Activated naive CD4-positive, alpha-beta T cell treated with anti-CD3 and anti-CD28 coated beads, Interleukin-2, amount 50 U/mL, for 16 hours (primary cell): ENCODE measurements around the gene FOLR1.

Experiments
- DNase-seq: peaks from one replicate; pipeline ENCODE4 v3.0.0-alpha.2; 2020

Gene FOLR1

DNA sequence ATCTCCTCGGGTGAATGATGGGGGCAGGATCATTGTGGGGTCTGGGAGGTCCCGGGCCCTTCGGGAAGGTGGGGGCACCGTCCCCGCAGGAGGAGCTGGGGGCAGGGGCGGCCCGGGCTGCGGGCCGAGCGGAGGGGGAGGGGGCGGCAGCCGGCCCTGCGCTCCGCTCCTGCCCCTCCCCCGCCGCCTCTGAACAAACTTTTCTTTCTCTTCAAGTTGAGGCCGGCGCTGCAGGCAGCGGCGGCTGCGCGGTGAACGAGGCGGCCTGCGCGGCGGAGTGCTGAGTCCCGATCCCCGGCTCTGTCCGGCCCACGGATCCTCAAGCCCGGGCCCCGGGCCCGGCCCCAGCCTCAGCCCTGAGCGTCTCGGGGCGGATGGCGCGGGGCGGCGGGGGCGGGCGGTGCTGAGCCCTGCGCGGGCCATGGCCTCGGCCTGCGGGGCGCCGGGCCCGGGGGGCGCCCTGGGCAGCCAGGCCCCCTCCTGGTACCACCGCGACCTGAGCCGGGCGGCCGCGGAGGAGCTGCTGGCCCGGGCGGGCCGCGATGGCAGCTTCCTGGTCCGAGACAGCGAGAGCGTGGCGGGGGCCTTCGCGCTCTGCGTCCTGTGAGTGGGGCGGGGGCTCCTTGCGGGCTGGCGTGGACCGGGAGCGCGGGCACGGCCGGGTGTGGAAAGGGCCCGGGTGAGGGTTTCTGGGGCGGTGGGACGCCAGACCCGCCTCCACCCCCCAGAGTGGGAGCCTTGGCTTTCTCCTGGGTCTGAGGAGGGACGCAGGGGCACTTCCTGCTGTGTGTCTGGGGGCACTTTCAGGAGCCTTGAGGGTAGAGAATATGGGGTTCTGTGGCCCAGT lies 32.8 kb downstream of the FOLR1 start, which contains the start of gene INPPL1:
TSS of gene INPPL1 (plus strand) at position 204 of the 847 bp plus-strand sequence. CDS start at position 422, 218 bp downstream.
- DNase-seq, result peak; percentile 58

DNA sequence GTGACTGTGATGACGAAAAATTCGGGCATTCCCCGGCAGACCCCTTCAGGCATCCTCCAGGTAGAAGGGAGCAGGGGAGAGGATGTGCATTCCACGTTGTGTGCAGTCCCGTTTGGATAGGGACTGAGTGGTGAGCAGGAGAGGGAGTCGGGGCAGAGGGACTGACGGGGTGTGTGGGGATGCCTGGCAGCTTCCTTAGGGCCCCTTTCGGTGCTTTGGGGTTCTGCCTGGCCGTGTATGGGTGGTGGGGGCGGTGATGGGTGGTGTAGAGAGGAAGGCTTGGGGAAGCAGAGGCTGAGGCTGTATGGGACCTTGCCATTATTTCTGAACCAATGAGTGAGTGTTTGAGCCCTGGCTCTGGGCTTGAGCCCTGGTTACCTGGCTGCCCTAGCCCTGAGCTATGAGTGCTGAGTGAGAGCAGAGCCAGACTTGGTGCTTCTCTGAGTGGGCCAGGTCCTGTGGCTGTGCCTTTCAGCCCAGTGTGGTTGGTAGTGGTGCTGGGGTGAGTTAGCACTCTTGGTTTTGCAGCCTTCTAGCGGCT lies 33.5 kb downstream of the FOLR1 start:
- DNase-seq, result no peak

DNA sequence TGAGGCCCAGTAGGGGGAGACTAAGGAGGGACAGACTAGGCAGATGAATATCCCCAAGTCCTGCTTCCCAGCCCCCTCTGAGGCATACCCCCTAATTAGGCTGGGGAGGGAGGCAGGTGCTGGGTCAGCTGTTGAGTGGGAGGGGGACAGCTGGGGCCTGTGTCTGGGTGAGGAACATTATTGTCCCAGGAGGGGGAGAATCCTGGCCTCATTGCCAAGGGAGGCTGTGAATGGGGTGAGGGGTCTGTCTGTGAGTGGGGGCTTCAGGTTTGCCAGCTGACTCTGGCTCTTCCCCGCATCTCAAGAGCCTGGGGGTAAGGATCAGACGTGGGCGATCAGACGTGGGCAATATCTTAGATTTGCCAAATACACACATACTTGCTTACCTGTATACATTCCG lies 34.8 kb downstream of the FOLR1 start:
- DNase-seq, result no peak

DNA sequence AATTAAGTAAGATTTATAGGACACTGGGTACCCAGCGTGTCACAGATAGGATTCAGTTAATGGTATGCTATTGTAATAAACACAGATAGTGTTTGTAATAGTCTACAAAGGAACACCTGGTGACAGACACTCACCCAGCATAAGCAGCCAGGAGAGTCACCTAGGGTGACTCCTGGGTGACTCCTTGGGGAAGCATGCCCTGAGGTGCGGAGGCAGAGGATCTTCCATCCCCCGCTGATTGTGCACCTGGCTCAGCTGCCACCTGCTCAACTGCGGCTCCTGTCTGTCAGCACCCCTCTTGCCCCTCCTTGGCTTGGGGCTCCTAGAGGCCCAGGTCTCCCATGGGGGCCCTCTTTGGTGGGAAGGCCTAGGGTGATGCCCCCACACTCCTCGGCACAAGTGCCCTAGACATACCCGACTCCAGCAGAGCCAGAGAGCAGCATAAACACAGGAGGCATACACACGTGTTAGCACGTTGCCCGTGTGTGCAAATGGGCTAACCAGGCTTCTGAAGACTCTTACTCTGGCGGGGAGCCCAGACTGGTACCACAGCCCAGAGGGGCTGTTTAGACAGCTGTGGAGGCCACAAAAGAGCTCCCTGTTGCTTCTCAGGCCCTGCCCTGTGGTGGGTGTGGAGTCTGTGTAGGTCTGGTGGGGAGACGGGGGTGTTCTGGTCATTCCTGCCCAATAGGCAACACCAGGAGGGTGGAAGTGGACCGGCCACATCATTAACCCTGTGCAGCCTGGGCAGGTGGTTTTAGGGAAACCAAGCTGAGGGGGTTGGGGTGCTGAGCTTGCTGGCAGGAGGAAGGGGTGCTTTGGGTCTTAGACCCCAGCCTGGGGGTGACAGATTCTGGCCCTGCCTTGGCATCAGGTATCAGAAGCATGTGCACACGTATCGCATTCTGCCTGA lies 35.6 kb downstream of the FOLR1 start:
- DNase-seq, result no peak

DNA sequence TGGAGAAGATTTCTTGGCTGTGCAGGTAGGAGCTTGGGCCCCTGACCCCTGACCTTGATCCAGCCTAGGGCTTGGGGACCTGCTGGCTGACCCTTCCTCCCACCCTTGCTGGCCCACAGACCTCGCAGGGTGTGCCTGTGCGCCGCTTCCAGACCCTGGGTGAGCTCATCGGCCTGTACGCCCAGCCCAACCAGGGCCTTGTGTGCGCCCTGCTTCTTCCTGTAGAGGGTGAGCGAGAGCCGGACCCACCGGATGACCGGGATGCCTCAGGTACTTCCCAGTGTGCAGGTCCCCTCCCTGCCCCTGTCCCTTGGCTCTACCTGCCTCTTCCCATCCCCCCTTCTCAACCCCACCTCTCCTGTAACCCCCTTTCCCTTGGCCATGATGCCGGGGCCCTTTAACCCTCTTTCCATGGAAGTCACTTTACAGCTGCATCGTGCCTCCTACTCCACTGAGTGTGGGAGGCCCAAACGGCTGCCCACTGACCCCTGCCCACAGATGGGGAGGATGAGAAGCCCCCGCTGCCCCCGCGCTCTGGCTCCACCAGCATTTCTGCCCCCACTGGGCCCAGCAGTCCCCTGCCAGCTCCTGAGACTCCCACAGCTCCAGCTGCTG lies 36.4 kb downstream of the FOLR1 start:
- no peak for DNase-seq

DNA sequence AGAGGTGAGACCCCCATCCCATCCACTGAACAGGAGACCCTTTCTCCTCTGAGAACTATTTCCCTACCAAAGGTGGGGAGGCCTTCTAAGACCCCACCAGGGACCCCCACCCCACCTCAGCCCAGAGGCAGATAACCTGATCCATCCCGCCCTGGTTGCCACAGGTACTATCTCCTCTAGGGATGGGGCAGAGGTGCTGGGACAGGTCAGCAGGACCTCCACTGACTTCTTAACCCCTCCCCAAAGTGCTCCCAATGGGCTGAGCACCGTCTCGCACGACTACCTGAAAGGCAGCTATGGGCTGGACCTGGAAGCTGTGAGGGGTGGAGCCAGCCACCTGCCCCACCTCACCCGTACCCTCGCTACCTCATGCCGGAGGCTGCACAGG lies 36.9 kb downstream of the FOLR1 start:
- no peak for DNase-seq

DNA sequence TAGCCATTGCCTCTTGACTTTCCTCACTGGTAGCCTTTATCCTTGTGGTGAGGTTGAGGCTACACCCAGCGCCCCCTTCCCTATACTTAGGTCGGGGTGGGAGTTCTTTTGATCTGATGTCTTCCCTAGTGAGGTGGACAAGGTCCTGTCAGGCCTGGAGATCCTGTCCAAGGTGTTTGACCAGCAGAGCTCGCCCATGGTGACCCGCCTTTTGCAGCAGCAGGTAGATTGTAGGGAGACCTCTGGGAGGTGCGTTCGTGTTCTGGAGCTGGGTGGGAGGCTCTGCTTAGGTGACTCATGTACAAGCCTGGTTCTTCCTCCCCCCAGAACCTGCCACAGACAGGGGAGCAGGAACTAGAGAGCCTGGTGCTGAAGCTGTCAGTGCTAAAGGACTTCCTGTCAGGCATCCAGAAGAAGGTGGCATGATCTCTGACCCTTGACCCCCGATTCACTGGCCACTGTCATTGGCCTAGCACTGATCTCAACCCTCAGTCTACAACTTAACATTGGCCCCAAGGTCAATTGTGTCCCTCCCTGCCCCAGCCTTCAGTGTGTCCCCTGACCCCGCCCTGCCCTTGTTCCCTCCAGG lies 37.5 kb downstream of the FOLR1 start:
- DNase-seq, result no peak

DNA sequence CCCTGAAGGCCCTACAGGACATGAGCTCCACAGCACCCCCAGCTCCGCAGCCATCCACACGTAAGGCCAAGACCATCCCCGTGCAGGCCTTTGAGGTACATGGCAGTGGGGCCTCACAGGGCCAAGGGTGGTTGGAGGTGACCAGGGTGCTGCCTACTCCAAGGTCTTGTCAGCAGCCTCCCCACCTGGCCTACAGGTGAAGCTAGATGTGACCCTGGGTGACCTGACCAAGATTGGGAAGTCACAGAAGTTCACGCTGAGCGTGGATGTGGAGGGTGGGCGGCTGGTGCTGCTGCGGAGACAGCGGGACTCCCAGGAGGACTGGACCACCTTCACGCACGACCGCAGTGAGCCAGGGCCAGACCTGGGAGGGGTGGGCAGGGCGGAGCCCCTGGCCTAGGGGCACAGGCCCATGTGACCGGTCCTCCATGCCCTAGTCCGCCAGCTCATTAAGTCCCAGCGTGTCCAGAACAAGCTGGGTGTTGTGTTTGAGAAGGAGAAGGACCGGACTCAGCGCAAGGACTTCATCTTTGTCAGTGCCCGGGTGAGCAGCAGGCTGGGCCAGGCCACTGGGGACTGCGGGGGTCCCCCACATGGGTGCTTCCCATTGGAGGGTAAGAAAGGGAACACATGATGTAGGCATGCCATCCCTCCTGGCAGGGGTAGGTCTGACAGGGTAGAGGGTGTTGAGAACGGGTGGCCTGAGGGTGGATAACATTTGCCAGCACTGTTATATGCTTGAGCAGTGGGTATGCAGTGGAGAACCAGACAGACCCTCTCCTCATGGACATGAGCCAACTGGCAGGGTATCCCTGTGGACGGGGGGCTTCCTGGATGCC lies 38.2 kb downstream of the FOLR1 start:
- no peak for DNase-seq

DNA sequence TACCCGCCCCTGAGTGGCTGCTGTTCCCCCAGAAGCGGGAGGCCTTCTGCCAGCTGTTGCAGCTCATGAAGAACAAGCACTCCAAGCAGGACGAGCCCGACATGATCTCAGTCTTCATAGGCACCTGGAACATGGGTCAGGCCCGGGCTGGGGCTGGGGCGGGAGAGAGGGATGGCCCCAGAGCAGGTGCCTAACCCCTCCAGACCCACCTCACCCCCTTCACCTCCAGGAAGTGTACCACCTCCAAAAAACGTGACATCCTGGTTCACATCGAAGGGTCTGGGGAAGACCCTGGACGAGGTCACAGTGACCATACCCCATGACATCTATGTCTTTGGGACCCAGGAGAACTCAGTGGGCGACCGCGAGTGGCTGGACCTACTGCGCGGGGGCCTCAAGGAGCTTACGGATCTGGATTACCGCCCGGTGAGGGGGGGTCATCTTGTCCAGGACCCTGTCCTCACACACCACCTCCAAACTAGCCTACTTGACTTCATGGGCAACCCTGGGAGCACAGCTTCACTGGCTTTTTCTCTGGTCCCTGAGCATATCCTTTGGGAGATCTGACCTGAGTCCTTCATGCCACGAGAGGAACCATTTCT lies 38.9 kb downstream of the FOLR1 start:
- DNase-seq, result no peak

DNA sequence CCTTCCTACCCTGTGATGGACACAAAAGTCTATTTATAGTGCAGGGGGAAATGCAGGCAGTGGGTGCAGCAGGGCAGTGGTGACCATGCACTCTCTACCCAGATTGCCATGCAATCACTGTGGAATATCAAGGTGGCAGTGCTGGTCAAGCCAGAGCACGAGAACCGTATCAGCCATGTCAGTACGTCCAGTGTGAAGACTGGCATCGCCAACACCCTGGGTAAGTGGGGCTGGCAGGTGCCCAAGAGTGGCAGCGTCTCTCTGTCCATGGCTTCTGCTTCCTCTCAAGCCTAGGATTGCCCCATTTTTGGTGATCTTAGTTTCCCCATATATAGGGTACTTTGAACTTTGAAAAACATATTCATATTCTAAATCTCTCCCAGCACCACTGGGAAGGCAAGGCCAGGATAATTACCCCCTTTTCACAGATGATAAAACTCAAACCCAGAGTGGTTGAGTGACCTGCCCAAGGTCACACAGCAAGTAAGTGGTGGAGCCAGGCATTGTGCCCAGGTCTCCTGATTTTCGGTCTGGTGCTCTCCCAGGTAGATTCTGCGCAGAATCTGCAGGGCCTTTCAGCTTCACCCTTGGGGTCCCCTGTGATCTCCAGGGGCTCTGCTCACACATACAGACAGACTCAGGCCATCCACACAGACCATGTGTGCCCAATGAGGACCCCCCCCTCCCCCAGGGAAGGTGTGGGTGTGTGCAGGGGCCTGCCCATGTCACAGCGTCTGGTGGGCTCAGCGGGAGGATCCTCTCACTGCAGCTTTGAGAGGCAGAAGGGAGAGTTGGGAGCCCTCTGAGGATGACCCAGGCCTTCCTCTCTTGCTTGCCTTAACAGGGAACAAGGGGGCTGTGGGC lies 39.7 kb downstream of the FOLR1 start:
- DNase-seq, result no peak

DNA sequence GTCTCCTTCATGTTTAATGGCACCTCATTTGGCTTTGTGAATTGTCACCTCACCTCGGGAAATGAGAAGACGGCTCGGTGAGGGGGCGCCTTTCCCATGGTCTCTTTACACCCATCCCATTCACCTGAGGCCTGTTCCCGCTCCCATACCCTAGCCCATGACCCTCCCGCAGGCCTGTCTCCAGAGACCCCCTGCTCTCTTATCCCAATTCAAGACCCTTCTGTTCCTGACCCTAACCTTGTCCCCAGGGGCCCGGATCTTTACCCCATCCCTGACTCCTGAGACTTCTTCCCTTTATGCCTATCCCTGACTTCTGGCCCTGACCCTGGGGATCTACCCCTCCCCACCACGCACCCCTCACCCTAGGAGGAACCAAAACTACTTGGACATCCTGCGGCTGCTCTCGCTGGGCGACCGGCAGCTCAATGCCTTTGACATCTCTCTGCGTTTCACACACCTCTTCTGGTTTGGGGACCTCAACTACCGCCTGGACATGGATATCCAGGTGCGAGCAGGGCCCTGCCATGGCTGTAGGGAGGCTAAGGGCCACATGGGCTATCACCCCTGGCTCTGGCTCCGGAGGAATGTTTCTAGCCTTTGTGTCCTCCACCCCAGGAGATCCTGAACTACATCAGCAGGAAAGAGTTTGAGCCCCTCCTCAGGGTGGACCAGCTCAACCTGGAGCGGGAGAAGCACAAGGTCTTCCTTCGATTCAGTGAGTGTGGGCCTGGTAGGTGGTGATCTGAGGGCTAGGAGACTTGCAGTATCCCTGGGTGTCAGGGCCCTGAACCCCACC lies 40.5 kb downstream of the FOLR1 start:
- DNase-seq, result no peak

DNA sequence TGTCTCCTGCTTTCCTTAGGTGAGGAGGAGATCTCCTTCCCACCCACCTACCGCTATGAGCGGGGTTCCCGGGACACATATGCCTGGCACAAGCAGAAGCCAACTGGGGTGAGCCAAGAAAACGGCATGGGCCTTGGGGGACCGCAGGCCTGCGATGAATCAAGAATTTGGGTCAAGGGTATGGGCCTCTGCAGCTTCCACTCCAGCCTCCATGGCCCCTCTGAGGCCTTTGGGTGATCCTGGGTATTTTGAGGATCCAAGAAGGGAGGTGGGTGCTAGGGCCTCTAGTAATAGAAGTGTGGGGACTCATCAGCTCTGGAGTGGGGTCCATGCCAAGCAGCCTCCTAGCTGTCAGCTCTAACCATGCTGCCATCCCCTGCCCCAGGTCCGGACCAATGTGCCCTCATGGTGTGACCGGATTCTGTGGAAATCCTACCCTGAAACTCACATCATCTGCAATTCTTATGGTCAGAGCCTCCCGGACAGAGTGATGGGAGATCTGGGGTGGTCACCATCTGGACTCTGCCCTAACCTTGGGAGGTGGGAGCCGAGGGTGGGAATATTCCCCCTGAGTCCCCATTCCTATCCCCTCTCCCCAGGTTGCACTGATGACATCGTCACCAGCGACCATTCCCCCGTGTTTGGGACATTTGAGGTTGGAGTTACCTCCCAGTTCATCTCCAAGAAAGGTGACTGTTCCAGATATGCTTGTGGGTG lies 41.3 kb downstream of the FOLR1 start:
- DNase-seq, result no peak

DNA sequence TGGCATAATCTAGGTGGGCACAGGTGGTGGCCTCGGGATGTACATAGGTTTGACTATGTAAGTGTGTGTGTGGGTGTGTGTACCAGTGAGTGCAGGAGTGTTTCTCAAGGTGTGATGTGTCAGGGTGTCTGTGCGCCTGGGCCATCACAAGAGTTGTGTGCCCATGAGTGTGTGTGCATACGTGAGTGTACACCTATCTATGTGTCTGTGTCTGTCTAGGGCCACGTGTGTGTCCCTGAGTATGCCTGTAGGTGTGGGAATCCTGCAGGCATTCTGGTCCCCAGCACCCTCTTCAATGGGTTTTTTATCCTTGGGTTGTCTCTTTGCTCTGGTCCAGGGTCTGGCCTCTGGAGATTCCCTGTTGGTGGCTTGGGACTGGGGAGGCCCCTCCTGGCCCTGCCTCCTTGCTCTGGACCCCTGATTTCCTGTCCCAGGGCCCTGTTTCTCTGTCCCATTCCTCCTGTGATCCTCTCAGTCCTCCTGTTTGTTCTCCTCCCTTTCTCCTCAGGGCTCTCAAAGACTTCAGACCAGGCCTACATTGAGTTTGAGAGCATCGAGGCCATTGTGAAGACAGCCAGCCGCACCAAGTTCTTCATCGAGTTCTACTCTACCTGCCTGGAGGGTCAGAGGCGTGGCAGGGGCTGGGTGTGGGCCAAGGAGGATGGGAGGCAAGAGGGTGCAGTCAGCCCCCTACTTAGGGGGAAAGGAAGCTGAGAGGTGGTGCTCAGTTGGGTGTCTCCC lies 42.0 kb downstream of the FOLR1 start:
- DNase-seq, result no peak

DNA sequence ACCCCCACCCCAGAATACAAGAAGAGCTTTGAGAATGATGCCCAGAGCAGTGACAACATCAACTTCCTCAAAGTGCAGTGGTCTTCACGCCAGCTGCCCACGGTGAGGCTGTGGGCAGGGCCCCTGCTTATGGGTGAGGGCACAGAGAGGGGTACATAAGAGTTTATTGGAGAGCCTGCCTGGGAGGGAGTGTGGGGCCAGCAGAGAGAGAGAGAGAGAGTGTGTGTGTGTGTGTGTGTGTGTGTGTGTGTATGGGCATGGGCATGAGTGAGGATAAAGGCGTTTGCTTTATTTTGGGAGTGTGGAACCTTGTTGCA lies 42.5 kb downstream of the FOLR1 start:
- DNase-seq, result no peak

DNA sequence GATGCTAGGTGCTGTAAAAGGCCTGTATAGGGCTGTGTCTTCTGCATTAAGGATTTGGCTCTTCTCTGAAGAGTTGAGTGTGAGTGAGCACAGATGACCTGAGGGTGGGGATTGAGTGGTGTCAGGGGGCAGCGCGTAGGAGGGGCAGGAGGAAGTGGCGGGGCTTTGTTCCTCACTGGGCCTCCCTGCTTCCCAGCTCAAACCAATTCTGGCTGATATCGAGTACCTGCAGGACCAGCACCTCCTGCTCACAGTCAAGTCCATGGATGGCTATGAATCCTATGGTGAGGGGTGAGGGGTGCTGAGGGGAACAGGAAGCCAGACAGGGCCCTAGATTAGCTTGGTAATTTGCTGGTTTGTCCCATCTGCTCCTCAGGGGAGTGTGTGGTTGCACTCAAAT lies 43.0 kb downstream of the FOLR1 start:
- no peak for DNase-seq

DNA sequence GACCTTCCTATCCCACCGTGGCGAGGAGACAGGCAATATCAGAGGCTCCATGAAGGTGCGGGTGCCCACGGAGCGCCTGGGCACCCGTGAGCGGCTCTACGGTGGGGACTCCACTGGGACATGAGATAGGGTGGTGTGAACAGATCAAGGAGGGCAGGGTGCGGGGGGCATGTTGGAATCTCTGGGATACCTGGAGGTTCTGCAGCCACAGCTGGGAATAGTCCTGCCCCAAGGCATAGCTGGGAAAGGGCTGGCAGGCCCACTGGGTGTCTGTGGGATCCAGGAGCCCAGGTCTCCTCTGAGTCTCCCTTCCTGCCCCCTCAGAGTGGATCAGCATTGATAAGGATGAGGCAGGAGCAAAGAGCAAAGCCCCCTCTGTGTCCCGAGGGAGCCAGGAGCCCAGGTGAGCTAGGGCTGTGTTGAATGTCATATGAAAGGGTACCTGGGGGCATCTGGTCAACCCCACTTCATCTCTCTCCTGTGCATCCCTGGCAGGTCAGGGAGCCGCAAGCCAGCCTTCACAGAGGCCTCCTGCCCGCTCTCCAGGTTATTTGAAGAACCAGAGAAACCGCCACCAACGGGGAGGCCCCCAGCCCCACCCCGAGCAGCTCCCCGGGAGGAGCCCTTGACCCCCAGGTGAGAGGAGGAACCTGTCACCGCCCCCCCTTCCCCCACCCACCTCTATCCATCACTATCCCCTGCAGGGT lies 43.6 kb downstream of the FOLR1 start:
- DNase-seq, result no peak

DNA sequence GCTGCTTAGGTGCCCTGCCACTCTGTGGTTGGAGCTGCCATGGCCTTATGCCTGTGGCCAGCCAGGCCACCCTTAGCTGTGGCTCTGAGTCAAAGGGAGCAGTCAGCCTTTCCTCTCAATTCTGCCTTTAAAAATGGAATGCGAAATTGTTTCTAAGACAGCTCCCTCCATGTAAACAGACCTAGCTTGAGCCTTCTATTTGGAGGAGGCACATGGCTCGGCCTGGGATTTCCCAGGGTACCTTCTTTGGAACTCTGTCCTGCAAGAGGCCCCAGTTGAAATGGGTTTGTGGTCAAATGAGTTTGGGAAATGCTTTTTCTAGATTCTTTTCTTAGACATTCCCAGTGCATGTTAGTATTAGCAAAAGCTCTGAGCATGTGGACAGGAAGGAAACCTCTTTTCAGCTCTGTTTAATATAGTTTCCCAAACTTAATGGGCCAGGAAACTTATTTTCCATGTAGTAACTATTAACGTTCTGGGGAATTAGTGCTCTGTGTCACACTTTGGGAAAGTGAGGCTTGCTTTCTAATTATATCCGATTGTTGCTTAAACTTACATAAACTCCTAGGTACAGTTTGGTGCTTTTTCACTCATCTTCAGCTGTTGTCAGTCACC lies 44.2 kb downstream of the FOLR1 start:
- no peak for DNase-seq
